Activated CD8-positive, alpha-beta memory T cell treated with anti-CD3 and anti-CD28 coated beads, Interleukin-2, amount 50 U/mL, for 4 hours (primary cell): ENCODE measurements around the gene HERC2.
"Not testable (repeated sequence)": the region's sequence is repeated elsewhere in the genome, so short reads cannot be mapped to it uniquely, and the experiment has no call there.

Source experiments
- DNase-seq: peaks from one replicate; pipeline ENCODE4 v3.0.0-alpha.2; 2020

Gene HERC2

DNA sequence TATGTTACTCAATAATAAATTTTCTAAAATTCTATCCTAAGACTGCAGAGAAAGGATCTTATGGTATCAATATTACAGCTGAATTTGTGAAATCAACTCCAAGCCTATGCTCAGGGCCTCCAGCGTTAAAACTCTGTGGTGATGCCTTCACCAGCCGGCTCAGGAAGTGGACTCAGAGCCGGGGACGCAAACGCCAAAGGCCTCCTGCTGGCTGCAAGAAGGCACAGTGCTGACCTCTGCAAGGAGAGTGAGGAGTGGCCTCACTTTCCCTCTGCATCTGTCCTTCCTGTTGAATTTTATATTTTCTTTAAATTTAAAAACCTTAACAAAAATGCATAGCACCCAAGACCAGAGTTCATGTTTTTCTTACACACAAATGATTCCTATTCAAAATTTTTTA lies 48.5 kb downstream of the HERC2 start:
- DNase-seq, result no peak

DNA sequence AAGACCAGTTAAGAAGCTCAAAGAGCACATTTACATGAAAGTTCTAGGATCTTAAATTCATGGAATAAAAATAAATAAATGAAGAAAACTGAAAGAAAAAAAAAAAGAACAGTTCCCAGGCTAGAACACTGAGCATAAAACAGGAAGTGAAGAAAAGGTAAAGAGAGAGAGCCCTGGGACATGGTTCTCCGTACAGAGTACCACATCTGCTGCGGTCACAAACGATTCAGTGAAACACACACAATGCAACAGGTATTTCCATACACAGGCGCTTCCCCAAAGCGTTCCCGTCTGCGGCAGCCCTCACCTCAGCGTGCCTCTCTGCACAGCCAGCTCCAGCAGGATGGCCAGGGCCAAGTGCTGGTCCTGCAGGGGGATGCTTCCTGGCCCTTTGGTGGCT lies 49.4 kb downstream of the HERC2 start:
- DNase-seq, result no peak

DNA sequence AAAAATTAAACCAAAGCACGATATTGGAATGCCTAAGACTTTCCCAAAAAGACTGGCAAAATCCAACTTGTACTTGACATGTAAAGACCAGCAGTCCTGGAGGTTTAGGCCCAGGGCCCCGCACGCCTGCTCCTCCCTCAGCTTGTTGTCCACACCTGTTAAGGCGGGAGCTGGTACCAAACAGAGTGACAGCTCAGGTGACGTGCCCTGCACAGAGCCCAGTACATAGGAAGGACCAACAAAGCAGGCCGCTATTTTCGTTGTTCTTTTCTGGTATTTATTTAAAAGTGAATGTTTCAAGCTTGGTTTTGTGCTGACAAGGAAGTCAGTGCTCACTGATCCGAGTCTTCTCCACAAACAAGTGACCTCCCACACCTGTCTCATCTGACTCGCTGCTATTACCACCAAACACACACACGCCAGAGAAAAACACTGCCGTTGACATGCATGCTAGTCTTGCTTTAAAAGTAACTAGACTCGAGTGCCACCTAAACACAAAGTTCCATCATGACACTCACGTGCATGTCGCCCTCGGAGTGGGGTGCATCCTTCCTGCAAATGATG lies 50.2 kb downstream of the HERC2 start:
- DNase-seq, result no peak

DNA sequence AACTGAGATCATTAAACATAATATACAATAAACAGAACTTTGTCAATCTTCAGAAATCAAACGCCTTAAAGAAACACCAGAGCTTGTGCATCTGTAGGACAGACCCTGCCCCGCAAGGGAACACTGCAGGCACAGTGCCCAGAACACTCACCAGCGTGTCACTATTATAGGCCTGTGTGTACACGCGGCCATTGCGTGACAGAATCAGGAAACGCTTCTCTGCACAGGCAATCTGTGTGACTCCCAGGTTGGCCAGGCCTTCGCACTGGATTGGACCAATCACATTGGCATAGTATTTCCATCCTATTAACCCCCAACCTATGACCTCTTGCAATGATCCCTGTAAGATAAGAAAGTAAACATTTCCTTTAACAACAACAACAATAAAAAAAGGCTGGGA lies 52.9 kb downstream of the HERC2 start:
- DNase-seq, result no peak

DNA sequence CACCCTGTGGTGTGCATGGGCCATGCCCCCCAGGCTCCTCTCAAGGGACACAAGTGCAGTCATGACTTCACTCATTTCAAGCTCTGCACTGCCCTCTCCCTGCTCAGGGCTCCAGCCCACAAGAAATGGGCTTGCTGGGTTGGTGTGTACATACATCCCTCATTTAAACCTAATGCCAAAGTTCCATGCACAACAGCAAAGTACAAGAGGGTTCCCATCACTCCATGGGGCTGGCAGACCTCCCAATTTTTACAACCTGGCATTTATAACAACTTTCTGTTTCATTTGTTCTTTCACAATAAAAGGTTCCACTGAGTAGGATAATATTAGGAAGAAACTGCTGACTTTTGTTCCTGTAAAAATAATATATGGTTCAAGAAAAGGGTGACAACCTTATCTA lies 54.3 kb downstream of the HERC2 start:
- DNase-seq, result no peak

DNA sequence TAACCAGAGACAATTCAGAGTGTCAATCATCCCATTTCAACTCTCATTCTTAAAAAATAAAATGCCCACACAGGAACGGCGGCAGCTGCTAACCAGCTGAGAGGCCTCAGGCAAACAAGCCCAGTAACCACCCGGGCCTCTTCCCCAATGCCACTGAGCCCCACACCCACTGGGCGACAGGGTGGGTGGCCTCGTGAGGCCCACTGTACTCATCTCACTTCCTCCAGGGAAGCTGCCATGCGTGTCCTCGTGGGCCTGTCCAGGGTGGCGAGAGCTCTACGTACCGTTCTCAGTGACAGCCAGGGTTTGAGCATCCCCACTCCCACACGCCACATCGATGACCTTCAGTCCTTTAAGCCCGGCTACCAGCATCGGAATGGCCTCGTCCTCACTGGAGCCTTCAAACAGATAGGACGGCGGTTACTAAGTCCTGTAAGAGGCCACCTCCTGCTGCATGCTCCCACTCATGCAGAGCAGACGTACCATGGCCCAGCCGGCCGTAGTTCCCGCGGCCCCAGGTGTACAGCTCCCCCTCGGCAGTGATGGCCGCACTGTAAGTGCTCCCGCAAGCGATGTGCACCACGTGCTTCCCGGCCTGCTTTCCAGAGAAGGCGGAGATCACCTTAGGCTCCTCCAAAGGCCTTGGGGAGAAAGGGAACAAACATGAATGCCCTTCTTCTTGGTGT lies 56.5 kb downstream of the HERC2 start:
- no peak for DNase-seq

DNA sequence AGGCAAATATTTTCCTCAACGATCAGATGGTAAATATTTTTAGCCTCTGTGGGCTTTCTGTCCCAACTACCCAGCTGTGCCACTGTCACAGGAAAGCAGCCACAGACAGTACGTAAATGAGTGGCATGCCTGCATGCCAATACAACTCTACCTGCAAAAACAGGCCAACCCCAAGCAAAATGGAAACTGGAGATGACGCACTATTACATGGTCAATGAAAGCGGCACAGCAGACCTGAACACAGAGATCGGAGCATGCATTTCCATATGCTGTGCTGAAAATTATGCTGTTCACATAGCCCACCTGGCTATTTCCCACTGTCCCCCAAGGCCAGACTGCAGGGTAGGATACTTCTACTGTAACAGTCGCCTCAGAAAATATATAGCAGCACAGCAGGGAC lies 57.8 kb downstream of the HERC2 start:
- DNase-seq, result no peak

DNA sequence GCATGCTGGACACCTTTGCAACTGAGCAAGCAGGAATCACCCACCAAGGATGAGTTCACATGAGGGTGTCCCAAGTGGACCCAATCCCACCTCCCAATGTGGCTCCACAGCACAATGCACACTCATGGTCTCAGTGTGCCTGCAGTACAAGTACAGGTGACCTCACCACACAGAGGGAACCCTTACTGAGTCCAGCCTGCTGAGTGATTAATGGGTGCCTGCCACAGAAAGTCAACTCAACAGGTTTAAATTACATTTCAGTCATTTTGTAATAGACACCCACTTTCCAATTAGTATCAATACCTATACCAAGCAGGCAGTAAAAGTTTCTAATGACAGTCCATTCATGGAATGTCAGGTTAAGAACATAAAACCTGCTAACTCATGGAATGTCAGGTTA lies 59.5 kb downstream of the HERC2 start:
- no peak for DNase-seq

DNA sequence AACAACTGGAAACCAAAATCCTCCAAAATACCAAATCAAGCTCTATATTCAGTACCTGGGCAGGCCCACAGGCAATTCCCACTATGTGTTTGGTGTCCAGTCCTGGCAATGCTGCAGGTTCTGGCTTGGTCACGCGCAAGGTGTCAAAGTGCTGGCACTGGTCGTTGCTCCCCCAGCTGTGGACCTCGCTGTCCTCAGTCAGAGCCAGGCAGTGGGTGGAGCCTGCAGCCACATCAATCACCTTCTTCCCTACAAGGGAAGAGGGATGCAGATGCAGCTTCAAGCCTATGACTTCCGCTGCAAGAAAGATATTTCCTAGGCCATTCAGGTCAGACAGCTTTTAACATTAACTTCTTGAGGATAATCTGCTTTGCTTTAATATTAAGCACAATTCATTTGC lies 61.3 kb downstream of the HERC2 start:
- DNase-seq, result no peak

DNA sequence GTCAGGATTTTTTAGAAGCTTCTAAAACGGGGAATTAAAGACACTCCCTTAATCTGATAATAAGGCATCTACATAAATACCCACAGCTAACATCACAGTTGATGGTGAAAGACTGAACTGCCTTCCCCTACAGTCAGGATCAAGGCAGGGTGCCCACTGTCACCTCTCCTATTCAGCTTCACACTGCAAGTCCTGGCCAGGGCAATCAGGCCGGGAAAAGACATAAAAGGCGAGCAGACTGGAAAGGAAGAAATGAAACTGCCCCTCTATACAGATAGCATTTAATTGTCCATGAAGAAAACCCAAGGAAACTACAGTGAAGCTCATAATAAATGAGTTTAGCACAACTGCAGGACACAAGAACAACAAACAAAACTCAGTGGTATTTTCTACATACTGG lies 61.7 kb downstream of the HERC2 start:
- DNase-seq, result no peak

DNA sequence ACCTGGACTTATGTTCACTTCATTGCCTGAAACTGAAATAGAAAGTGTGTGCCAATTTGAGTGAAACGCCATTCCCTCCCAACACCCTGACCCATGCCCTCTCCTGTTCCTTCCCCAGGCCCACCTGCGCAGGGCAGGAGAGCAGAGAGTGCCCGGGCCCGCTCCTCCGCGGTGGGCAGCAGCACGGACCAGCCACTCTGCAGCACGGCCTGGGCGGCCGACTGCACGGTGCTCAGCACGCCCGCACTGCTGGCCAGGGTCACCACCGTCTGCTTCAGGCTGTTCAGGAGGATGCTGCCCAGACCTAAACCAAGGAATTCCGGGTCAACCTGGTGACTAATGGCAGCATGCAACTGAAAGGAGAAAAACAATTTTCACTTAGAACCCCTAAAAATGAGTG lies 66.0 kb downstream of the HERC2 start:
- DNase-seq, result no peak

DNA sequence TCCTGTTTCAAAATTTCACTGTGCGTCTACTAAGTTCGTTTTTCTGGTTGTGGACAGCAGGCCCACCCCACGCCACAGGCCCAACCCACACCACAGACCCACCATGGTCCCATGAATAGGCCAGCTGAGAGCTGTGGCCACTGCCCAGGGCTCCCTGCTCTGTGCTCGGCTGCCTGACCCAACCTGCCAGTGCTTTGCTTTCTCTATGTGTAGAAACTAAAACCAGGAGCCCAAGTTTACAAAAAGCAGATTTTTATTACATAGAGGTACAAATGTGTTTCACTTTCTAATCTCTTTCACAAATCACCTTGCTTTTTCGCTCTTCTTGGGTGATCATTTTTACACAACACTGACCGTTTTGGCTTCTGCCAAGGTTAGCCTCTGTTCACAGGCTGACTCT lies 69.1 kb downstream of the HERC2 start:
- no peak for DNase-seq

DNA sequence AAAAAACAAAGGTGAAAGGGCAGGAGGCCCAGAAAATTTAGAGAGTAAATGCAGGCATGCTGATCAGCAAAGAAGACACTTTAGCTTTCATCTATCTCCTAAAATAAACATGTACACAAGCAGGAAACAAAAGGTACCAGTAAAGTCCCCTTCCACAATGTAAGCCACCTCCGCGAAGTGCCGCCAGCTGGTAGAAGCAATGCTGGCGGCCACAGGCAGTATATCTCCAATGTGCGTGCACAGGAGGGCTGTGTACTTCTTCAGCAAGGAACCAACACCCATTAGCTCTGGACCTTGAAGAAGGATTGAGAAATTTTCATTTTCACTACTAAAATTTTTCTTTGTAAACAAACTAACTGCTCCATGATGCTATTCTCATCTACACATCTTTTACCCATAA lies 75.4 kb downstream of the HERC2 start:
- no peak for DNase-seq

DNA sequence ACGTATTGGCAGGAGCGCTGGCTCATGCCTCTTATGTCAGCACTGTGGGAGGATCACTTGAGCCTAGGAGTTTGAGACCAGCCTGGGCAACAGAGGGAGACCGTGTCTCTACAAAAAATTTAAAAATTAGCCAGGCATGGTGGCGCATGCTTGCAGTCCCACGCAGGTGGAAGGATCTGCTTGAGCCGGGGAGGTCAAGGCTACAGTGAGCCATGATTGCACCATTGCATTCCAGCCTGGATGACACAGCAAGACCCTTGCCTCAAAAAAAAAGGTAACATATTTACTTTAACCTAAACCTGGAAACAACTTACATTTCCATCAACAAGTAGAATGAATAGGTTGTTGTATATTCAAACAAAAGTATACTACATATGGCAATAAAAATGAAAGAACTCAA lies 78.1 kb downstream of the HERC2 start:
- DNase-seq, result no peak

DNA sequence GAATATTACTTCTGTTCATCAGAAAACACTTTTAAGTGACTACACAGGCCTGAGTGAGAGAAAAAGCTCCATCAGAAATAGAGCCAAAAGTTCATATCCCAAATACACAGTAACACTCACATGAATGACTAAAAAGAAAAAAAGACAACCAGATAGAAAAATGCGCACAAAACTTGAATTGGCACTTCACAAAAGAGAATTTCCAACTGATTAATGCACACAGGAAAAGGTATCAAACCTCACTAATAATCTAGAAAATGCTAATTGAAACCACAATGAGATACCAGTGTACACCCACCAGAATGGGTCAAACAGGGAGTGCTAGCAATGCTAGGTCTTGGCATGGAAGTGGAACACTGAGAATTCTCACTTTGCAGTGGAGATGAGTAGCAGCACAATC lies 78.6 kb downstream of the HERC2 start:
- no peak for DNase-seq

DNA sequence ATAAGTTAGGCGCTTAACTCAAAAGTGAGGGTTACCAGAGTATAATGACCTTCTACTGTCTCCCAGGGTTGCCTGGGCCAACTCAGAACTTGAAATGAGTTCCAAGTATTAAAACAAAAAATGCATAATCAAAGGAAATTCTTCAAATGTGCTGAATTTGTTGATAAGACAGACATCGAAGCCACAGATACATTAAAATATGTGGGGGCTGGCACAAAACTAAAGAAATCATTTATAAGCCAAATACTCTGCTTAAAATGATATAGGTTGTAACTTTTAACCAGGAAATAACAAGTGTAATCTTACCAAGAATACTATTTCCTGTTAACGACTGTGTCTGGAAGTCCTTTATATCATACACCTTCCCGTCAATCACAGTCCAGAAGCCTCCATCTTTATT lies 83.7 kb downstream of the HERC2 start:
- DNase-seq, result not testable (repeated sequence)

DNA sequence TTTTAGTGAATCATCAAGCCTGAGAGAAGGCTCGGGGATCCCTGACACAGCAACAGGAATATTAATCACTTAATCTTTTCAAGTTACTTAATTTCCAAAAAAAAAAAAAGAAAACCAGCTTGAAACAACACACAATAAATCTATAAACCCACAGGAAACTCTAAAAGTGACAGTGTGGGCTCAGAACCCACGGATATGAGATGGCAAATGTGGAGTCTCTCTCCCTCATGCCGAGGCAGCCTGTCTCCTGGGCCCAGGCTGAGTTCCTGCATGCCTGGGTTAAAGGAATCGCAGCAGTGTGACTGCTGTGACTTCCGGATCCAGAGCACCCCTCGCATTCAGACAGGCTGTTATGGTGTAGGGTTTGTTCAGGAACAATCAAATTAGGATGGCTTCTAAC lies 90.2 kb downstream of the HERC2 start:
- not testable (repeated sequence) for DNase-seq

DNA sequence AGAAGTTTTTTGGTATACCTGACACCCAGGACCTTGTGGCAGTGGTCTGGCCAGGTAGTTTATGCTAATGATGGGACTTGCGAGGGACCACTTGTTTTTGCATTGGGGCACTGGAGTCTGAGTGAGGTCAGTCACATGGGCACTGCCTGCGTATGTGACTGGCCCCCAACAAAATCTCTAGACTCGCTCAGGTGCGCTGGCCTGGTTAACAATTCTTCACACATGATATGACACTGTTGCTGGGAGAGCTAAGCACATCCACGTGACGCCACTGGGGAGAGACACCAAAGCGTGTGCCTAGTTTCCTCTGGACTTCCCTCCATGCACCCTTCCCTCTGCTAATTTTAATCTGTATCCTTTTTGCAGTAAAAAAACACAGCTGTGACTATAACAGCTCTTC lies 90.6 kb downstream of the HERC2 start:
- not testable (repeated sequence) for DNase-seq

DNA sequence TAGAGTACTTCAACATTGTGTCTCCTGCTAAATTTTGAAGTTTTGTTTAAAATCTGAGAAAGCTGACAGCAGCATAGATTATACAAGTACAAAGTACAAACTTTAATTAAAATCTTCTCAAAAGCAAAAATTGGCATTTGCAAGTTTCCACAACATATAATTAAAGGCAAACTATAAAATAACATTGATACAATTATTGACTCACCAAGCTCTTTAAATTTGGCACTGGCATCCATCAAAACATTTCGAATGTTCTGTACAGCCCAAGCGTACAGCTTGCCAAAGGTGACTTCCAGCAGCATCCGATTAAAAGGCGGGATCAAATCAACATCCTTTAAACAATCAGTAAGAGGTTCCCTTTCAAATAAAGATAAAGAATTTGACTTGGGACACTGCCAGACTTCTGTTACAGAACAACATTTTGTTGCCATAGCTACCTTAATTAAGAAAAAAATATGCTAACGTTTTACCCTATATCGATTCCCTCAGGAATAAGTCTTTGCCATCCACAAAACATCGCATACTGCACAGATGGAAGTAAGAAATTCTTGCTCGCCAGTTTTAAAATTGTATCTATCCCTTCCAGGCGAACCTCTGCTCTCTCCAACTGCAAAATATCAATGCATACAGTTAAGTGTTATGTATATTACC lies 92.9 kb downstream of the HERC2 start:
- DNase-seq, result not testable (repeated sequence)

DNA sequence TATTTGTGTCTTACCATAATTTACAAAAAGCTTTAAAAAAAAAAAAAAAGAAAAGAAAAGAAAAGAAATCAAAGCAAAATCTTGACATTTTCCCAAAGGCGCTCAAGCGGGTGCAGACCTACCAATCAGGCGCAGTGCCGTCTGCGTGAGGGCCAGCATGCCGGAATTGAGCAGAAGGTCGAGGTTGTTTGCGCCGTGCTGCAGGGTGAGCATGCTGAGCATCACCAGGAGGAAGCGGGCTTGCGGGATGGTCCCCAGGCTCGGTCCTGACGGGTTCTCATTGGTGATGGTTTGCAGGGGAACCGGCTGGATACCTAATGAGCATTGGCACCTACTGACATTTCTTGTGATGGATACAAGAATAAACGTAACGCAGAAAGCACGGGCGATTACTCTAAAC lies 93.9 kb downstream of the HERC2 start:
- DNase-seq, result no peak

DNA sequence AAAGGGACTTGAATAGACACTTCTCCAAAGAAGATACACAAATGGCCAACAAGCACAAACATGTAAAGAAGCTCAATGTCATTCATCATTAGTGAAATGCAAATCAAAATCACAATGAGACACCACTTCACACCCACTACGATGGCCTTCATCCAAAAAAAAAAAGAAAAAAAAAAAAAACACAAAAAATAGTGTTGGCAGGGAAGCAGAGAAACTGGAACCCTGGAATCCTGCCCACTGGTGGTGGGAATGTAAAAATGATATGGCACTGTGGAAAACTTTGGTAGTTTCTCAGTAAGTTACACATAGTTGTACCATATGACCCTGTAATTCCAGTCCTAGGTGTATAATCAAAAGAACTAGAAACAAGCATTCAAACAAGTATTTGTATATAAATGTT lies 94.7 kb downstream of the HERC2 start:
- not testable (repeated sequence) for DNase-seq

DNA sequence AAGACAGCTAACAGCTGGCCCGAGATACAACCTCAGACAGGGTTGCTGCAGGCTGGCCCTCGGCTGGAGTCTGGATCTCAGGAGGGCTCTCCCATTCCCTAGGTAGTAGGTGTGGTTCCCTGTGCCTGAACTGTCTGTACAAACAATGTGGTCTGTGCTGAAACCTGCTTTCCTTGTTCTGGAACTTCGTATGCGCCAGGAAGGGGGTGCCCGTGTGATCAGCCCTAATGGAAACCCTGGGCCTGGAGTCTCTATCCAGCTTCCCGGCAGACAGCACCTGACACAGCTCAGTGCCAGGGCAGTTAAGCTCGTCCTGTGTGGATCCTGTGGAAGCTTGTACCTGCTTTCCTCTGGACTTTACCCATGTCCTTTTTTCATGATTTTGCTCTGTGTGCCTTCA lies 99.4 kb downstream of the HERC2 start:
- not testable (repeated sequence) for DNase-seq

DNA sequence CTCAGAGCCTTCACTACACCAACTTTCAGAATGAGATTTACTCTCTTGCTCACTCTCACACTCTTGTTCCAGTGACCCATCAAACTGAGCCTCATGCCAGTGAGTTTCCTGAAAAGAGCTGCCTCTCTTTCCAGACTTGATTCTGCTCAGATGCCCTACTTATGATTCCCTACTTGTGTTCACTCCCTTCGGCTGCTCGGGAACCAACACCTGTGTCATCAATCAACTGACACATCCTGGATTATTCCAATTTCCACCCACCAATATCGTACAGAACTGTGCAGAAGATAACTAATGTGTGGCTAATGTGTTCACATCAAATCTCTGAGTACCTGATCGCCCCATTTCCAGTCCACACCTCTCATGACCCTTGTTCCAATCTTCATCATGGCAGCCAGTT lies 100.3 kb downstream of the HERC2 start:
- DNase-seq, result not testable (repeated sequence)

DNA sequence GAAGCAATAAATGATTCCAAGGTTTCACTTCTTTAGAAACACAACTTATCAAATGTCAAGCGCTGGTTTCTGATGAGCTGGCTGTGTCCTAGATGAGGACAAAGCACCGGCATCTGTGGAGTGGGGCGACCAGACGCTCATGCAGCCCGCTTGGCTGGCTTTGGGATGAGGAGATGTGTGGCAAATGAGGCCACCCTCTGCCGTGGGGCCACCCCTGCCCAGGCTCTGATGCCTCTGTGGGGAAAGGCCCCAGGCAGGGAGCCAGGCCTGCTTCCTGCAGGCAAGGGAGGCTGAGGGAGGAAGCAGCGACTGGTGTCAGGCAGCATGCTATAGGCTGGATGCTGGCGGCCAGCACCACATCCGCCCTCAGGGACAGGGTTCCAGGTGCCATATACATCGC lies 102.9 kb downstream of the HERC2 start:
- no peak for DNase-seq
